Transverse colon (tissue), 4 donors: ENCODE data around the gene LGALS1.

Source experiments
- CTCF ChIP-seq, 5 experiments: fragments of 200-600 bp in 3 of 5; fragments of 450-650 bp in 2 of 5; sonication (generic) in 3 of 5; IDR thresholded peaks; 1 replicate in 2 of 5; 2 replicates in 3 of 5; pipeline ENCODE4 v1.5.1; 2016 to 2017; ENCODE audit warnings: antibody characterized with exemption in 5 of 5, inconsistent platforms in 3 of 5, mild to moderate bottlenecking in 2 of 5, moderate library complexity in 1 of 5
- EP300 ChIP-seq: sonication (generic); formaldehyde crosslinking; IDR thresholded peaks from one replicate; pipeline ENCODE4 v1.6.1; 2017; ENCODE audit warnings: antibody characterized with exemption, low read depth
- POLR2A ChIP-seq: fragments of 450-650 bp; IDR thresholded peaks from one replicate; pipeline ENCODE4 v1.6.1; 2016; ENCODE audit warnings: antibody characterized with exemption, mild to moderate bottlenecking, moderate library complexity
- POLR2AphosphoS5 ChIP-seq, 3 donors: sonication (generic); formaldehyde crosslinking; IDR thresholded peaks; one replicate each; pipeline ENCODE4 v1.6.1; 2016; ENCODE audit warnings: antibody characterized with exemption in 3 of 3

GRCh38 chr22:37636949-37637273 is 38.5 kb upstream of the LGALS1 start:
- TF ChIP-seq EP300 (no peak), CTCF (IDR thresholded peaks at IDR 0.05) (no peak), POLR2AphosphoS5 (IDR thresholded peaks at IDR 0.05) (no peak), POLR2A (no peak)
